Measurements from ENCODE around the gene BFAR.
"Not testable (repeated sequence)": the region's sequence is repeated elsewhere in the genome, so short reads cannot be mapped to it uniquely, and the experiment has no call there.

BFAR gene

DNA sequence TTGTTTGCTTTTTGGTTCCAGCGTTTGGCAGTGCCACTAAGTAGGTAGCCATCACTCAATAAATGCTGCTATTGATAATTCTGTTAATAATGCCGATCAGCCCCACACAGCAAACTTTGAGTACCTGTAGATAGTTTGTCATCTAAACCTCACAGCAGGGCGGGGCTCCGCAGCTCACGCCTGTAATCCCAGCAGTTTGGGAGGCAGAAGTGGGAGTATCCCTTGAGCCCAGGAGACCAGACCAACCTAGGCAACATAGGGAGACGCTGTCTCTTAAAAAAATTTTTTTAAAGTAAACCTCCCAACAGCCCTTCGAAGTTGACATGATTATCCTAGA is 1.6 kb downstream of the BFAR start:
- no peaks in the 10 kb centered on the region for H4K20me1 ChIP-seq (ENCODE audit: insufficient read depth, low read length)
- H3K27me3 ChIP-seq (ENCODE audit: insufficient read depth, low read length), result no peaks in the 10 kb centered on the region
- H3K4me2 ChIP-seq (ENCODE audit: low read length), result peak overlapping the region; percentile 97
- no peaks in the 10 kb centered on the region for H3F3A ChIP-seq (ENCODE audit: insufficient read depth, low read length)
- H3K9ac ChIP-seq (ENCODE audit: low read length), result no peak overlapping the region; the same call in 1 of the 2 replicates
- peak overlapping the region; percentile 99 for H3K4me3 ChIP-seq (ENCODE audit: low read depth, low read length, poor library complexity, severe bottlenecking)
- H2AFZ ChIP-seq (ENCODE audit: low read length), result no peak overlapping the region
- no peak overlapping the region for H3K27ac ChIP-seq (ENCODE audit: low read depth, low read length, poor library complexity, severe bottlenecking)
- peaks cover 61% of the 10 kb centered on the region for H3K79me2 ChIP-seq (ENCODE audit: insufficient read depth, low read length)
- H3K4me1 ChIP-seq (ENCODE audit: insufficient read depth, low read length, severe bottlenecking), result peaks cover 26% of the 10 kb centered on the region
- no peak for TF ChIP-seq EZH2 (IDR thresholded peaks at IDR 0.05; ENCODE audit: borderline replicate concordance, low read length)
- TF ChIP-seq CTCF (IDR thresholded peaks at IDR 0.05; ENCODE audit: low read length), result no peak
- H3K9me3 ChIP-seq (ENCODE audit: low read length), result no peaks in the 10 kb centered on the region
- peaks cover 35% of the 10 kb centered on the region for H3K36me3 ChIP-seq (ENCODE audit: insufficient read depth, low read length)
- H3K9me2 ChIP-seq (ENCODE audit: low read depth, low read length), result no peaks in the 10 kb centered on the region

GRCh38 chr16:14635395-14636165 is 2.8 kb downstream of the BFAR start:
- H3K9me3 ChIP-seq (ENCODE audit: low read length), result no peaks in the 10 kb centered on the region
- H3K9ac ChIP-seq (ENCODE audit: low read length), result no peak overlapping the region
- H4K20me1 ChIP-seq (ENCODE audit: insufficient read depth, low read length), result no peaks in the 10 kb centered on the region
- H3K4me2 ChIP-seq (ENCODE audit: low read length), result peak overlapping the region; percentile 97; the same call in 1 of the 2 replicates
- TF ChIP-seq EZH2 (IDR thresholded peaks at IDR 0.05; ENCODE audit: borderline replicate concordance, low read length) (no peak), CTCF (IDR thresholded peaks at IDR 0.05; ENCODE audit: low read length) (no peak)
- H3K27ac ChIP-seq (ENCODE audit: low read depth, low read length, poor library complexity, severe bottlenecking), result no peak overlapping the region
- H2AFZ ChIP-seq (ENCODE audit: low read length), result no peak overlapping the region
- no peaks in the 10 kb centered on the region for H3K9me2 ChIP-seq (ENCODE audit: low read depth, low read length)
- H3K79me2 ChIP-seq (ENCODE audit: insufficient read depth, low read length), result peaks cover 70% of the 10 kb centered on the region
- H3K4me1 ChIP-seq (ENCODE audit: insufficient read depth, low read length, severe bottlenecking), result peaks cover 22% of the 10 kb centered on the region
- no peaks in the 10 kb centered on the region for H3K27me3 ChIP-seq (ENCODE audit: insufficient read depth, low read length)
- no peaks in the 10 kb centered on the region for H3F3A ChIP-seq (ENCODE audit: insufficient read depth, low read length)
- H3K4me3 ChIP-seq (ENCODE audit: low read depth, low read length, poor library complexity, severe bottlenecking), result no peak overlapping the region
- peaks cover 47% of the 10 kb centered on the region for H3K36me3 ChIP-seq (ENCODE audit: insufficient read depth, low read length)

- H3K36me3 ChIP-seq (ENCODE audit: insufficient read depth, low read length), result peaks cover 53% of the 10 kb centered on the region
- not testable (repeated sequence) for H3K9me2 ChIP-seq (ENCODE audit: low read depth, low read length); H3K27me3 ChIP-seq (ENCODE audit: insufficient read depth, low read length); H2AFZ ChIP-seq (ENCODE audit: low read length); H3K9ac ChIP-seq (ENCODE audit: low read length); H3F3A ChIP-seq (ENCODE audit: insufficient read depth, low read length); H3K27ac ChIP-seq (ENCODE audit: low read depth, low read length, poor library complexity, severe bottlenecking); H3K9me3 ChIP-seq (ENCODE audit: low read length); H3K4me3 ChIP-seq (ENCODE audit: low read depth, low read length, poor library complexity, severe bottlenecking); H3K4me2 ChIP-seq (ENCODE audit: low read length); H4K20me1 ChIP-seq (ENCODE audit: insufficient read depth, low read length)
- H3K4me1 ChIP-seq (ENCODE audit: insufficient read depth, low read length, severe bottlenecking), result peaks cover 21% of the 10 kb centered on the region
- peaks cover 77% of the 10 kb centered on the region for H3K79me2 ChIP-seq (ENCODE audit: insufficient read depth, low read length)
These were observed 3.6 kb downstream of the BFAR start for GRCh38 chr16:14636179-14636950.

GRCh38 chr16:14636951-14637240 is 4.1 kb downstream of the BFAR start:
- H3F3A ChIP-seq (ENCODE audit: insufficient read depth, low read length); H2AFZ ChIP-seq (ENCODE audit: low read length); H4K20me1 ChIP-seq (ENCODE audit: insufficient read depth, low read length); H3K4me3 ChIP-seq (ENCODE audit: low read depth, low read length, poor library complexity, severe bottlenecking); H3K9me3 ChIP-seq (ENCODE audit: low read length); H3K4me2 ChIP-seq (ENCODE audit: low read length); H3K27ac ChIP-seq (ENCODE audit: low read depth, low read length, poor library complexity, severe bottlenecking); H3K9me2 ChIP-seq (ENCODE audit: low read depth, low read length); H3K27me3 ChIP-seq (ENCODE audit: insufficient read depth, low read length); H3K9ac ChIP-seq (ENCODE audit: low read length): not testable (repeated sequence)
- H3K36me3 ChIP-seq (ENCODE audit: insufficient read depth, low read length), result peaks cover 53% of the 10 kb centered on the region
- H3K79me2 ChIP-seq (ENCODE audit: insufficient read depth, low read length), result peaks cover 79% of the 10 kb centered on the region
- peaks cover 18% of the 10 kb centered on the region for H3K4me1 ChIP-seq (ENCODE audit: insufficient read depth, low read length, severe bottlenecking)
